ENCODE measurements around the gene OGFR.
"Not testable (repeated sequence)": the region's sequence is repeated elsewhere in the genome, so short reads cannot be mapped to it uniquely, and the experiment has no call there.

Gene OGFR

DNA sequence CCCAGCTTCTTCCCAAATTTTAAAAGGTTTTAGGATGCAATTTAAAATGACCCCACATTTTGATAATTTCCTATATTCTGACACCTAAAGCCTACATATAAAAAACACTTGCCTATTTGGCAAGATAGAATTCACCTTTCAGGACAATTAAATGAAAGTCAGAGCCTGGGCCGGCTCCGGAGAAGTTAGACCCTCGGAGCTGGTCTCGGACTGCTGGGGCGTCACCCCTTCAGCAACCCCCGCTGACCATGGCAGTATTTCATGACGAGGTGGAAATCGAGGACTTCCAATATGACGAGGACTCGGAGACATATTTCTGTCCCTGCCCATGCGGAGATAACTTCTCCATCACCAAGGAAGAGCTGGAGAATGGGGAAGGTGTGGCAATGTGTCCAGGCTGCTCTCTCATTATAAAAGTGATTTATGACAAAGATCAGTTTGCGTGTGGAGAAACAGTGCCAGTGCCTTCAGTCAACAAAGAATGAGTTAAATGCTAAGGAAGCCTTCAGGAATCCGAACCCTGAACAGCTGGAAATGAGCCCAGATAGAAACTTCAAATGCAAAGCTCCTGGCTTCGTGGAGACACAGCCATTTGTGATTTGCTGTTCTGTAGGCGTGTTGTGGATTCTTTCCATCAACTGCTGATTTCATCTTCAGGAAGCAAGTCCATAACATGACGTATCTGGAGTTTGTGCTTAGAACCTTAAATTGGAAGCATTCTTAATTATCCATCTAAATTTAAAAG is 41.0 kb downstream of the OGFR start:
- no peak overlapping the region for H3K27ac ChIP-seq
- TF ChIP-seq, protein P1, sequence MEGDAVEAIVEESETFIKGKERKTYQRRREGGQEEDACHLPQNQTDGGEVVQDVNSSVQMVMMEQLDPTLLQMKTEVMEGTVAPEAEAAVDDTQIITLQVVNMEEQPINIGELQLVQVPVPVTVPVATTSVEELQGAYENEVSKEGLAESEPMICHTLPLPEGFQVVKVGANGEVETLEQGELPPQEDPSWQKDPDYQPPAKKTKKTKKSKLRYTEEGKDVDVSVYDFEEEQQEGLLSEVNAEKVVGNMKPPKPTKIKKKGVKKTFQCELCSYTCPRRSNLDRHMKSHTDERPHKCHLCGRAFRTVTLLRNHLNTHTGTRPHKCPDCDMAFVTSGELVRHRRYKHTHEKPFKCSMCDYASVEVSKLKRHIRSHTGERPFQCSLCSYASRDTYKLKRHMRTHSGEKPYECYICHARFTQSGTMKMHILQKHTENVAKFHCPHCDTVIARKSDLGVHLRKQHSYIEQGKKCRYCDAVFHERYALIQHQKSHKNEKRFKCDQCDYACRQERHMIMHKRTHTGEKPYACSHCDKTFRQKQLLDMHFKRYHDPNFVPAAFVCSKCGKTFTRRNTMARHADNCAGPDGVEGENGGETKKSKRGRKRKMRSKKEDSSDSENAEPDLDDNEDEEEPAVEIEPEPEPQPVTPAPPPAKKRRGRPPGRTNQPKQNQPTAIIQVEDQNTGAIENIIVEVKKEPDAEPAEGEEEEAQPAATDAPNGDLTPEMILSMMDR (conservative IDR thresholded peaks at IDR 0.05) = no peak

DNA sequence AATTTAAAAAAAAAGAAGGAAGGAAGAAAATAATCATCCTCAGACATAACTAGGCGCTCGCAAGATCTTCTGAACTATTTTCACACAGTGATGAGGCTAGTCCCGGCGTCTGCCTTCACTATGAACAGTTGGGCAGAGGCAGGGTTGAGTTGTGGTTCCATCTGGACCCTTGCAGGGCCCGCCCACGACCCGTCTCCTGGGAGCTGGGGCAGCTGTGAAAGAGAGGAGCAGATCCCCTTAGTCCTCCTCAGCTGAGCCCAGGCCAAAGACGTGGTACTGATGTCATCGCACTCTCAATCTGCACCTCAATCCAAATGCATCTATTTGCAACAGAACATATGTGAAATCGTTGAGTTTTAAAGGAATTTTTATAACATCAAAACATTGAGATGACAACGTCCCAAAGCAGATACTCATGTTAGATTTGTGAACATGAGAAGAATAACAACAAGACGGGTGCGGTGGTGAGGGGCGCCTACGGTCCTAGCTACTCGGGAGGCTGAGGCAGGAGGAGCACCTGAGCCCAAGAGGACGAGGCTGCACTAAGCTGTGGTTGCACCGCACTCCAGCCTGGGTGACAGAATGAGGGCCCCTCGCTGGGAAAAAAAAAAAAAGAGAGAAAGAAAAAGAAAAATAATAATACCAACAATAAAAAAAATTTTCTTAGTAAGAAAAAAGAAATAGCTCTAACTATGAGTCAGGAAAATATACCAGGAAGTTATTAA is 41.7 kb downstream of the OGFR start:
- TF ChIP-seq, protein P1 (conservative IDR thresholded peaks at IDR 0.05) = no peak
- H3K27ac ChIP-seq = no peak overlapping the region

DNA sequence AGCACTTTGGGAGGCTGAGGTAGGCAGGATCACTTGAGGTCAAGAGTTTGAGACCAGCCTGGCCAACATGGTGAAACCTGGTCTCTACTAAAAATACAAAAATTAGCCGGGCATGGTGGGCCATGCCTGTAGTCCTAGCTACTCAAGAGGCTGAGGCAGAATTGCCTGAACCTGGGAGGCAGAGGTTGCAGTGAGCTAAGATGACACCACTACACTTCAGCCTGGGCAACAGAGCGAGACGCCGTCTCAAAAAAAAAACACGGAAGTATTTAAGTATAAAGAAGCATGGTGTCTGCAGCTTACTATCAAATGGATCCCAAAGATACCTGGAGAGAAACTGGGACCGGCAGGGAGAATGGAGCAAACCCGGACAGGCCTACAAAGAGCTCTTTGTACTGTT is 44.3 kb downstream of the OGFR start:
- not testable (repeated sequence) for H3K27ac ChIP-seq

DNA sequence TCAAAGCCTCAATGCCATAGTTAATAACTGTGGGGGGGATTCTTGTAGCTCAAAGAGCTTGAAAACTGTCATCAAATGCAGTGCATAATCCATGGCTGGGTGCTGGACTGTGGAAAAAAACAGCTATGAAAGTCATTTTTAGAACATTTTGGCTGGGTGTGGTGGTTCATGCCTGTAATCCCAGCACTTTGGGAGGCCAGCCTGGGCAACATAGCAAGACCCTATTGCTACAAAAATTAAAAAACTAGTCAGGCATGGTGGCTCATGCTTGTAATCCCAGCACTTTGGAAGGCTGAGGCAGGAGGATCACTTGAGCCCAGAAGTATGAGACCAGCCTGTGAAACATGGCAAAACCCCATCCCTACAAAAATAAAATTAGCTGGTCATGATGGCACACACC is 44.8 kb downstream of the OGFR start:
- TF ChIP-seq, protein P1 (conservative IDR thresholded peaks at IDR 0.05) = no peak
- no peak overlapping the region for H3K27ac ChIP-seq

DNA sequence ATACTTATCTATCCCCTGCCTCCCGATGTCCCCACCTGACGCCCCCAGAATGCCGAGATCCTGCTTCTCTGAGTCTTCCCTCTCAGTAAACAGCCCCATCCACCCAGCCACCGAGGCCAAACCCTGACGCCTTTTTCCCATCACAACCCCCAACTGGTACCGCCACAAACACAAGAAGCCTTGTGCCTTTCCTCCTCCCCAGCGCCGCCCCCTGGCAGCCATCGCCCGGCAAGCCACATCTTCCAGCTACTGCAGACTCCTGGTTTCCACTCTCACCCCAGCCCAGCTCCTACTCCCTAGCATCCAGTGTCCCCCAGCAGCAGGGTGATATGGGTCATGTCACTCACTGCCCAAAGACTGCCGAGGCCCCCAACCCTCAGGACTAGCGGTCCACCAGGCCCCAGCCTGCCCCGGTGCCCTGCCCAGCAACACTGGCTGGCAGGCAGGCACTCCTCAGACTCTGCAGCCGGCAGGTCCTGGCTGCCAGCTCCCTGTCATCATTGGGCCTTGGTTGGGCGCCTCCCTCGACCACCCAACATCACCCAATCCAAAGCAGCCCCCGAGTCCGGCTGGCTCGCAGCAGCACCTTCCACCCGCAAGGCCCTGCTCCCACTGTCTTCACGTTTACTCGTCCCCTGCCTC is 45.8 kb downstream of the OGFR start:
- H3K27ac ChIP-seq = no peak overlapping the region
- TF ChIP-seq, protein P1 (conservative IDR thresholded peaks at IDR 0.05) = no peak

DNA sequence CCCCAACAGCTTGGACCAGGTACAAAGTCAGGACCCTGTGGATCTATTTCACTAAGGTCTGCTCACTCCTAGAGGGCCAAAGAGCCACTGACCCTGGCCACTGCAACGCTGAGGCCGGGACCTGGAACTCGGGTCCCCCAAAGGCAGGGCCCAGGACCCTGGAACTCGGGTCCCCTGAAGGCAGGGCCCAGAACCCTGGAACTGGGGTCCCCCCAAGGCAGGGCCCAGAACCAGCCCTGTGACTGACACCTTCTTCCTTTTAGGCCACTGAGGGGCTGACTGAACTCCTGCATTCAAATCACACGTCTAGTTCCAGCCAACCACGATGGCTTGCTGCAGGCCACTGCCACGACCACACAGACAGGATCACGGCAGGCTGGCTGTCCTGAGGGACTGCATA is 47.6 kb downstream of the OGFR start:
- TF ChIP-seq, protein P1 (conservative IDR thresholded peaks at IDR 0.05) = no peak
- no peak overlapping the region for H3K27ac ChIP-seq

DNA sequence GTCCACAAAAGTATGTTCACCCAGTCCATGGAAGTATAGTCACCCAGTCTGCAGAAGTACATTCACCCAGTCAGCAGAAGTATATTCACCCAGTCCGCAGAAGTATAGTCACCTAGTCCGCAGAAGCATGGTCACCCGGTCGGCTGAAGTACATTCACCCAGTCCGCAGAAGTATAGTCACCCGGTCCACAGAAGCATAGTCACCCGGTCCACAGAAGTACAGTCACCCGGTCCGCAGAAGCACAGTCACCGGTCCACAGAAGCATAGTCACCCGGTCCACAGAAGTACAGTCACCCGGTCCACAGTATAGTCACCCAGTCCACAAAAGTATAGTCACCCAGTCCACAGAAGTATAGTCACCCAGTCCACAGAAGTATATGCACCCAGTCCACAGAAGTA is 48.2 kb downstream of the OGFR start:
- H3K27ac ChIP-seq = no peak overlapping the region
- TF ChIP-seq, protein P1 (conservative IDR thresholded peaks at IDR 0.05) = no peak

DNA sequence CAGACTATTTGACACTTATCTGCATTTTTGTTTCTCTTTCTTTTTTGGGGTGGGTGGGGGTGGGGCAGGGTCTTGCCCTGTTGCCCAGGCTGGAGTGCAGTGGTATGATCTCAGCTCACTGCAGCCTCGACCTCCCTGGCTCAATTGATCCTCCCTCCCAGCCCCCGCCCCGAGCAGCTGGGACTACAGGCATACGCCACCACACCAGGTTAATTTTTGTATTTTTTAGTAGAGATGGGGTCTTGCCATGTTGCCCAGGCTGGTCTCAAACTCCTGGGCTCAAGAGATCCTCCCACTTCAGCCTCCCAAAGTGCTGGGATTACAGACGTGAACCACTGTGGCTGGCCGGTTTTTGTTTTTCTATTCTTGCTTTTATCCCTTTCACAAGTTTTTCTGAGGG is 48.7 kb downstream of the OGFR start:
- H3K27ac ChIP-seq = not testable (repeated sequence)

Data from VCaP (cell line).